ENCODE data around the gene RPL5.

Gene RPL5

DNA sequence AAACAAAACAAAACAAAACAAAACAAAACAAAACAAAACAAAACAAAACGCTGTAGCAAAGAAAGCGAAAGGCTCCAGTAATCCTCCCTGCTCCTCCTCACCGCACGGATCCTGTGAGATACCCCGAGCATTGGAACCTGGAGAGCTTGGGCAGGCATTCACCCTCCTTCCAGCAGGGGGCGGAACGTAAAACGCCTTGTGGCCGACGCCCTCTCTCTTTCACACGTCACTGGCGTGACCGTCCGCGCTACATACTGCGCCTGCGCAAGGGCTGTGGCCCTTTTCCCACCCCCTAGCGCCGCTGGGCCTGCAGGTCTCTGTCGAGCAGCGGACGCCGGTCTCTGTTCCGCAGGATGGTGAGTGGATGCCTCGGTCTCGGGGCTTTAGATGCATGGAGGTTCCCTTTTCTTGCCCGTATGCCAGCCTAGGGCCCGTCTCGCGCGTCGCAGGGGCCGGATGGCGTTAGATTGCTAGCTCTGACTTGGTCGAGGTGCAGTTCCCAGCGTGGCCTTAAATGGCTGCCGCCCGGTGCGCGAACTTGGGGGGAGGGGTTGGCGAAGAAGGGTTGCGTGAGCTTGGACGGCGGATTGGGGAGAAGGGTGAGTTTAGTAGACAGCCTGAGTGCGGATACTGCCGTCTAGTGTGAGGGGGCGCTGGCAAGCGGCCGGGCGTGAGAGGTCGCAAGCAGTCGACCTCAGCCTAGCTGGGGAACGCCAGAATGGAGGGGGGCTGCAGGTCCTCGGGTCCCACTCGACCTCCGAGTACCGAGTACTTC, at the start of gene RPL5 (continued):
- TF ChIP-seq, protein P1, sequence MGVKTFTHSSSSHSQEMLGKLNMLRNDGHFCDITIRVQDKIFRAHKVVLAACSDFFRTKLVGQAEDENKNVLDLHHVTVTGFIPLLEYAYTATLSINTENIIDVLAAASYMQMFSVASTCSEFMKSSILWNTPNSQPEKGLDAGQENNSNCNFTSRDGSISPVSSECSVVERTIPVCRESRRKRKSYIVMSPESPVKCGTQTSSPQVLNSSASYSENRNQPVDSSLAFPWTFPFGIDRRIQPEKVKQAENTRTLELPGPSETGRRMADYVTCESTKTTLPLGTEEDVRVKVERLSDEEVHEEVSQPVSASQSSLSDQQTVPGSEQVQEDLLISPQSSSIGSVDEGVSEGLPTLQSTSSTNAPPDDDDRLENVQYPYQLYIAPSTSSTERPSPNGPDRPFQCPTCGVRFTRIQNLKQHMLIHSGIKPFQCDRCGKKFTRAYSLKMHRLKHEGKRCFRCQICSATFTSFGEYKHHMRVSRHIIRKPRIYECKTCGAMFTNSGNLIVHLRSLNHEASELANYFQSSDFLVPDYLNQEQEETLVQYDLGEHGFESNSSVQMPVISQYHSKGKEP (tag by site-specific recombination; IDR thresholded peaks at IDR 0.05): no peak
- TF ChIP-seq, protein P2, sequence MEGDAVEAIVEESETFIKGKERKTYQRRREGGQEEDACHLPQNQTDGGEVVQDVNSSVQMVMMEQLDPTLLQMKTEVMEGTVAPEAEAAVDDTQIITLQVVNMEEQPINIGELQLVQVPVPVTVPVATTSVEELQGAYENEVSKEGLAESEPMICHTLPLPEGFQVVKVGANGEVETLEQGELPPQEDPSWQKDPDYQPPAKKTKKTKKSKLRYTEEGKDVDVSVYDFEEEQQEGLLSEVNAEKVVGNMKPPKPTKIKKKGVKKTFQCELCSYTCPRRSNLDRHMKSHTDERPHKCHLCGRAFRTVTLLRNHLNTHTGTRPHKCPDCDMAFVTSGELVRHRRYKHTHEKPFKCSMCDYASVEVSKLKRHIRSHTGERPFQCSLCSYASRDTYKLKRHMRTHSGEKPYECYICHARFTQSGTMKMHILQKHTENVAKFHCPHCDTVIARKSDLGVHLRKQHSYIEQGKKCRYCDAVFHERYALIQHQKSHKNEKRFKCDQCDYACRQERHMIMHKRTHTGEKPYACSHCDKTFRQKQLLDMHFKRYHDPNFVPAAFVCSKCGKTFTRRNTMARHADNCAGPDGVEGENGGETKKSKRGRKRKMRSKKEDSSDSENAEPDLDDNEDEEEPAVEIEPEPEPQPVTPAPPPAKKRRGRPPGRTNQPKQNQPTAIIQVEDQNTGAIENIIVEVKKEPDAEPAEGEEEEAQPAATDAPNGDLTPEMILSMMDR (tag by site-specific recombination; IDR thresholded peaks at IDR 0.05): peak; percentile 99
- TF ChIP-seq KLF1 (tag by site-specific recombination; IDR thresholded peaks at IDR 0.05) (peak; percentile 88), ZXDB (tag by site-specific recombination; IDR thresholded peaks at IDR 0.05) (peak; percentile 99), YY2 (tag by site-specific recombination; IDR thresholded peaks at IDR 0.05) (no peak; the same call in none of the 2 replicates), ZNF701 (tag by site-specific recombination; IDR thresholded peaks at IDR 0.05) (no peak), ZNF24 (tag by site-specific recombination; IDR thresholded peaks at IDR 0.05) (peak; percentile 95), GLI2 (tag by site-specific recombination; IDR thresholded peaks at IDR 0.05; ENCODE audit: borderline replicate concordance, low read depth) (no peak), ZNF76 (tag by site-specific recombination; IDR thresholded peaks at IDR 0.05; ENCODE audit: borderline replicate concordance, low read depth) (peak; percentile 87), ZNF248 (tag by site-specific recombination; IDR thresholded peaks at IDR 0.05) (no peak), ZFP3 (tag by site-specific recombination; IDR thresholded peaks at IDR 0.05; ENCODE audit: low read depth) (no peak), ZNF175 (tag by site-specific recombination; IDR thresholded peaks at IDR 0.05) (no peak), ZNF433 (tag by site-specific recombination; IDR thresholded peaks at IDR 0.05; ENCODE audit: low read depth) (no peak), ZNF792 (tag by site-specific recombination; IDR thresholded peaks at IDR 0.05) (peak; percentile 76), ZSCAN16 (tag by site-specific recombination; IDR thresholded peaks at IDR 0.05) (peak; percentile 83), ZNF596 (tag by site-specific recombination; IDR thresholded peaks at IDR 0.05) (no peak), ZNF830 (tag by site-specific recombination; IDR thresholded peaks at IDR 0.05; ENCODE audit: low read depth) (no peak), ZFHX2 (tag by site-specific recombination; conservative IDR thresholded peaks at IDR 0.05) (peak; percentile 47; the same call in 1 of the 2 replicates), MZF1 (tag by site-specific recombination; IDR thresholded peaks at IDR 0.05; ENCODE audit: borderline replicate concordance) (no peak; the same call in 1 of the 2 replicates), ZNF404 (tag by site-specific recombination; IDR thresholded peaks at IDR 0.05) (no peak; the same call in 1 of the 2 replicates), ZNF146 (tag by site-specific recombination; IDR thresholded peaks at IDR 0.05) (peak; percentile 2)
- TF ChIP-seq, protein P3, sequence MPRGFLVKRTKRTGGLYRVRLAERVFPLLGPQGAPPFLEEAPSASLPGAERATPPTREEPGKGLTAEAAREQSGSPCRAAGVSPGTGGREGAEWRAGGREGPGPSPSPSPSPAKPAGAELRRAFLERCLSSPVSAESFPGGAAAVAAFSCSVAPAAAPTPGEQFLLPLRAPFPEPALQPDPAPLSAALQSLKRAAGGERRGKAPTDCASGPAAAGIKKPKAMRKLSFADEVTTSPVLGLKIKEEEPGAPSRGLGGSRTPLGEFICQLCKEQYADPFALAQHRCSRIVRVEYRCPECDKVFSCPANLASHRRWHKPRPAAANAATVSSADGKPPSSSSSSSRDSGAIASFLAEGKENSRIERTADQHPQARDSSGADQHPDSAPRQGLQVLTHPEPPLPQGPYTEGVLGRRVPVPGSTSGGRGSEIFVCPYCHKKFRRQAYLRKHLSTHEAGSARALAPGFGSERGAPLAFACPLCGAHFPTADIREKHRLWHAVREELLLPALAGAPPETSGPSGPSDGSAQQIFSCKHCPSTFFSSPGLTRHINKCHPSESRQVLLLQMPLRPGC (tag by site-specific recombination; IDR thresholded peaks at IDR 0.05): peak; percentile 81
- TF ChIP-seq, protein P4, sequence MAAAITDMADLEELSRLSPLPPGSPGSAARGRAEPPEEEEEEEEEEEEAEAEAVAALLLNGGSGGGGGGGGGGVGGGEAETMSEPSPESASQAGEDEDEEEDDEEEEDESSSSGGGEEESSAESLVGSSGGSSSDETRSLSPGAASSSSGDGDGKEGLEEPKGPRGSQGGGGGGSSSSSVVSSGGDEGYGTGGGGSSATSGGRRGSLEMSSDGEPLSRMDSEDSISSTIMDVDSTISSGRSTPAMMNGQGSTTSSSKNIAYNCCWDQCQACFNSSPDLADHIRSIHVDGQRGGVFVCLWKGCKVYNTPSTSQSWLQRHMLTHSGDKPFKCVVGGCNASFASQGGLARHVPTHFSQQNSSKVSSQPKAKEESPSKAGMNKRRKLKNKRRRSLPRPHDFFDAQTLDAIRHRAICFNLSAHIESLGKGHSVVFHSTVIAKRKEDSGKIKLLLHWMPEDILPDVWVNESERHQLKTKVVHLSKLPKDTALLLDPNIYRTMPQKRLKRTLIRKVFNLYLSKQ (tag by site-specific recombination; IDR thresholded peaks at IDR 0.05; ENCODE audit: borderline replicate concordance): no peak
- TF ChIP-seq, protein P5, sequence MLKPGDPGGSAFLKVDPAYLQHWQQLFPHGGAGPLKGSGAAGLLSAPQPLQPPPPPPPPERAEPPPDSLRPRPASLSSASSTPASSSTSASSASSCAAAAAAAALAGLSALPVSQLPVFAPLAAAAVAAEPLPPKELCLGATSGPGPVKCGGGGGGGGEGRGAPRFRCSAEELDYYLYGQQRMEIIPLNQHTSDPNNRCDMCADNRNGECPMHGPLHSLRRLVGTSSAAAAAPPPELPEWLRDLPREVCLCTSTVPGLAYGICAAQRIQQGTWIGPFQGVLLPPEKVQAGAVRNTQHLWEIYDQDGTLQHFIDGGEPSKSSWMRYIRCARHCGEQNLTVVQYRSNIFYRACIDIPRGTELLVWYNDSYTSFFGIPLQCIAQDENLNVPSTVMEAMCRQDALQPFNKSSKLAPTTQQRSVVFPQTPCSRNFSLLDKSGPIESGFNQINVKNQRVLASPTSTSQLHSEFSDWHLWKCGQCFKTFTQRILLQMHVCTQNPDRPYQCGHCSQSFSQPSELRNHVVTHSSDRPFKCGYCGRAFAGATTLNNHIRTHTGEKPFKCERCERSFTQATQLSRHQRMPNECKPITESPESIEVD (tag by site-specific recombination; IDR thresholded peaks at IDR 0.05): no peak; the same call in 1 of the 2 replicates
- TF ChIP-seq, protein P6, sequence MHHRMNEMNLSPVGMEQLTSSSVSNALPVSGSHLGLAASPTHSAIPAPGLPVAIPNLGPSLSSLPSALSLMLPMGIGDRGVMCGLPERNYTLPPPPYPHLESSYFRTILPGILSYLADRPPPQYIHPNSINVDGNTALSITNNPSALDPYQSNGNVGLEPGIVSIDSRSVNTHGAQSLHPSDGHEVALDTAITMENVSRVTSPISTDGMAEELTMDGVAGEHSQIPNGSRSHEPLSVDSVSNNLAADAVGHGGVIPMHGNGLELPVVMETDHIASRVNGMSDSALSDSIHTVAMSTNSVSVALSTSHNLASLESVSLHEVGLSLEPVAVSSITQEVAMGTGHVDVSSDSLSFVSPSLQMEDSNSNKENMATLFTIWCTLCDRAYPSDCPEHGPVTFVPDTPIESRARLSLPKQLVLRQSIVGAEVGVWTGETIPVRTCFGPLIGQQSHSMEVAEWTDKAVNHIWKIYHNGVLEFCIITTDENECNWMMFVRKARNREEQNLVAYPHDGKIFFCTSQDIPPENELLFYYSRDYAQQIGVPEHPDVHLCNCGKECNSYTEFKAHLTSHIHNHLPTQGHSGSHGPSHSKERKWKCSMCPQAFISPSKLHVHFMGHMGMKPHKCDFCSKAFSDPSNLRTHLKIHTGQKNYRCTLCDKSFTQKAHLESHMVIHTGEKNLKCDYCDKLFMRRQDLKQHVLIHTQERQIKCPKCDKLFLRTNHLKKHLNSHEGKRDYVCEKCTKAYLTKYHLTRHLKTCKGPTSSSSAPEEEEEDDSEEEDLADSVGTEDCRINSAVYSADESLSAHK (tag by site-specific recombination; IDR thresholded peaks at IDR 0.05): peak; percentile 69
- TF ChIP-seq, protein P7, sequence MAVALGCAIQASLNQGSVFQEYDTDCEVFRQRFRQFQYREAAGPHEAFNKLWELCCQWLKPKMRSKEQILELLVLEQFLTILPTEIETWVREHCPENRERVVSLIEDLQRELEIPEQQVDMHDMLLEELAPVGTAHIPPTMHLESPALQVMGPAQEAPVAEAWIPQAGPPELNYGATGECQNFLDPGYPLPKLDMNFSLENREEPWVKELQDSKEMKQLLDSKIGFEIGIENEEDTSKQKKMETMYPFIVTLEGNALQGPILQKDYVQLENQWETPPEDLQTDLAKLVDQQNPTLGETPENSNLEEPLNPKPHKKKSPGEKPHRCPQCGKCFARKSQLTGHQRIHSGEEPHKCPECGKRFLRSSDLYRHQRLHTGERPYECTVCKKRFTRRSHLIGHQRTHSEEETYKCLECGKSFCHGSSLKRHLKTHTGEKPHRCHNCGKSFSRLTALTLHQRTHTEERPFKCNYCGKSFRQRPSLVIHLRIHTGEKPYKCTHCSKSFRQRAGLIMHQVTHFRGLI (tag by site-specific recombination; IDR thresholded peaks at IDR 0.05): 0 out of 2 replicates have a peak, but pooled peaks have one; percentile 27
